Measurements from ENCODE around the gene CNTNAP5. TPM values are rescaled to one million over a fixed set of nuclear protein-coding genes. Genes with fewer than 3 reads are reported as not detected.

CNTNAP5 gene
- total RNA-seq, 1 experiment from 2014 or later = 0.48 TPM

- Histone ChIP-seq H4K5ac (ENCODE audit: insufficient read length, low read depth, low read length) (no peak overlapping the region), H3K79me1 (ENCODE audit: insufficient read depth, low read depth, low read length, poor library complexity, severe bottlenecking) (no peaks in the 10 kb centered on the region), H2BK20ac (ENCODE audit: low read depth, low read length, poor library complexity, severe bottlenecking) (no peak overlapping the region), H3K9ac (ENCODE audit: extremely low read depth, insufficient read length, low read length) (no peak overlapping the region), H3K4me2 (ENCODE audit: insufficient read depth, insufficient read length, low read length) (no peak overlapping the region), H3K4ac (ENCODE audit: low read depth, low read length) (no peak overlapping the region), H3K4me1 (ENCODE audit: insufficient read depth, low read length) (no peaks in the 10 kb centered on the region), H3K79me2 (ENCODE audit: insufficient read depth, low read length) (no peaks in the 10 kb centered on the region), H2AK5ac (ENCODE audit: insufficient read length, low read length) (no peak overlapping the region), H4K20me1 (ENCODE audit: control insufficient read depth, insufficient read depth, insufficient read length) (no peaks in the 10 kb centered on the region), H4K8ac (replicated peaks; ENCODE audit: insufficient read length, low read depth, low read length) (no peak overlapping the region), H3K27ac (ENCODE audit: insufficient read length, low read depth, low read length) (no peak overlapping the region), H2BK15ac (ENCODE audit: low read depth, low read length) (no peak overlapping the region), H3K23me2 (ENCODE audit: insufficient read length, low read depth, low read length, poor library complexity, severe bottlenecking) (no peaks in the 10 kb centered on the region), H3K9me3 (ENCODE audit: control insufficient read depth, low read depth, low read length) (no peaks in the 10 kb centered on the region), H3K23ac (ENCODE audit: insufficient read length, low read depth, low read length) (no peak overlapping the region), H2AFZ (ENCODE audit: low read length) (no peak overlapping the region), H3K18ac (ENCODE audit: insufficient read length, low read depth, low read length) (no peak overlapping the region), H3K27me3 (ENCODE audit: insufficient read depth, low read length) (no peaks in the 10 kb centered on the region), H2BK12ac (ENCODE audit: insufficient read length, low read depth, low read length) (no peak overlapping the region), H2BK120ac (ENCODE audit: low read depth, low read length, poor library complexity, severe bottlenecking) (no peak overlapping the region), H2BK5ac (ENCODE audit: insufficient read length, low read length) (no peak overlapping the region), H4K91ac (ENCODE audit: insufficient read length, low read depth, low read length) (no peak overlapping the region), H3T11ph (ENCODE audit: low read length) (no peak overlapping the region), H3K14ac (ENCODE audit: insufficient read depth, low read length) (no peak overlapping the region), H3K56ac (ENCODE audit: insufficient read length, low read depth, low read length) (no peak overlapping the region)
- H3K4me3 Mint-ChIP-seq = no peak overlapping the region
- no peak for TF ChIP-seq CTCF (conservative IDR thresholded peaks at IDR 0.05)
- no peak for DNase-seq
- whole genome bisulfite sequencing (ENCODE audit: extremely low coverage, insufficient read length, low lambda C conversion rate) = no CpG with 5 or more reads among the region's 5 CpGs
- H3K9me3 Mint-ChIP-seq = no peaks in the 10 kb centered on the region; a peak in 1 of 5 replicates
- 0 out of 7 replicates have a peak, but pooled peaks cover 0 to 3% (median 0%) of the 10 kb centered on the region in 3 experiments for H3K36me3 Mint-ChIP-seq (ENCODE audit: insufficient read depth in 1 of 3, low read depth in 3 of 3)
- H3K27me3 Mint-ChIP-seq (ENCODE audit: low read depth) = no peaks in the 10 kb centered on the region
- no peak overlapping the region for H3K27ac Mint-ChIP-seq
- H3K4me1 Mint-ChIP-seq = no peaks in the 10 kb centered on the region
These were observed 600.5 kb downstream of the CNTNAP5 start for GRCh38 chr2:124625561-124625960.
